GM12878 (cell line): ENCODE data around the gene DDX51. TPM values are rescaled to one million over a fixed set of nuclear protein-coding genes. Genes with fewer than 3 reads are reported as not detected.
A peak's percentile ranks its signal among the peaks of the same experiment; 100 is the strongest.

Experiments
- ATAC-seq: fragments of 200-7000 bp; cut with Tn5 transposase; 3 replicates; pipeline ENCODE4 v1.9.1; 2020; ENCODE audit warnings: mild to moderate bottlenecking, moderate library complexity
- BruUV-seq: library from RNA; stranded (reverse); fragments of 400-500 nt; replicated peaks from 2 replicates; lab custom pipeline; 2021; lab: Mats Ljungman, UMichigan
- CTCF ChIA-PET: fragments of 300-600 bp; sonication (Branson Sonifier 250); formaldehyde crosslinking; extraction: SDS; loops from one replicate; lab custom pipeline; 2021; ENCODE audit warnings: inconsistent platforms; lab: Yijun Ruan, JAX
- POLR2A ChIA-PET: fragments of 350-600 bp; formaldehyde crosslinking; extraction: SDS; loops from one replicate; lab custom pipeline; 2021; ENCODE audit warnings: inconsistent platforms; lab: Charles Lee
- RAD21 ChIA-PET: fragments of 300-600 bp; sonication (Branson Sonifier 250); formaldehyde crosslinking; loops from one replicate; lab custom pipeline; 2023; ENCODE audit warnings: antibody characterized with exemption; ENCODE audit not compliant: unreplicated experiment; lab: Charles Lee
- SMC1A ChIA-PET: fragments of 300-600 bp; sonication (Branson Sonifier 250); formaldehyde crosslinking; loops from one replicate; lab custom pipeline; 2023; ENCODE audit not compliant: unreplicated experiment, uncharacterized antibody; lab: Charles Lee
- DNase-seq: peaks from one replicate; pipeline ENCODE4 v3.0.0-alpha.2; 2011; ENCODE audit warnings: low read depth, low spot score
- FAIRE-seq: peaks from 3 replicates; lab custom pipeline; 2011; peaks lifted over from hg19 to GRCh38; lab: Jason Lieb, UNC
- H2AFZ ChIP-seq: 2 replicates; pipeline ENCODE4 v1.6.0; 2011; ENCODE audit warnings: low read depth, low read length, control low read depth; ENCODE audit not compliant: control insufficient read depth
- H3K27ac ChIP-seq: 2 replicates; pipeline ENCODE4 v1.5.1; 2011; ENCODE audit warnings: control low read depth; ENCODE audit not compliant: control insufficient read depth, insufficient read depth
- H3K27me3 ChIP-seq, 2 experiments: replicated peaks in 1 of 2; 2 replicates each; pipeline versions ENCODE4 v1.6.0 to v1.6.1; 2011; ENCODE audit warnings: low read length in 1 of 2; ENCODE audit not compliant: control insufficient read depth in 2 of 2, insufficient read depth in 2 of 2
- H3K36me3 ChIP-seq, 2 experiments: 2 replicates each; pipeline ENCODE4 v1.5.1; 2011; ENCODE audit warnings: low read length in 1 of 2; ENCODE audit not compliant: control insufficient read depth in 2 of 2, insufficient read depth in 2 of 2
- H3K4me1 ChIP-seq: 2 replicates; pipeline ENCODE4 v1.6.1; 2011; ENCODE audit warnings: mild to moderate bottlenecking, low read length, moderate library complexity, mixed read lengths; ENCODE audit not compliant: control insufficient read depth, insufficient read depth
- H3K4me2 ChIP-seq: 2 replicates; pipeline ENCODE4 v1.6.0; 2011; ENCODE audit warnings: control low read depth; ENCODE audit not compliant: control insufficient read depth, insufficient read depth
- H3K4me3 ChIP-seq: fragments of 200-600 bp; sonication (generic); 2 replicates; pipeline ENCODE4 v1.5.1; 2016
- H3K79me2 ChIP-seq: 2 replicates; pipeline ENCODE4 v1.6.0; 2011; ENCODE audit warnings: low read length; ENCODE audit not compliant: control insufficient read depth, insufficient read depth
- H3K9ac ChIP-seq: 2 replicates; pipeline ENCODE4 v1.8.0; 2011; ENCODE audit warnings: low read length, control low read depth, mixed read lengths; ENCODE audit not compliant: control insufficient read depth, insufficient read depth
- H3K9me3 ChIP-seq: replicated peaks from 3 replicates; pipeline ENCODE4 v1.5.1; 2011; ENCODE audit warnings: mild to moderate bottlenecking, low read length; ENCODE audit not compliant: control insufficient read depth, insufficient read depth
- H4K20me1 ChIP-seq: 2 replicates; pipeline ENCODE4 v1.6.0; 2011; ENCODE audit not compliant: control insufficient read depth, insufficient read depth
- CBX3 ChIP-seq: fragments of 200-600 bp; sonication (generic); IDR thresholded peaks from 2 replicates; pipeline ENCODE4 v1.6.1; 2016; ENCODE audit warnings: low read depth, borderline replicate concordance
- DPF2 ChIP-seq: fragments of 450-650 bp; IDR thresholded peaks from 2 replicates; pipeline ENCODE4 v1.6.1; 2017; ENCODE audit warnings: mild to moderate bottlenecking
- HCFC1 ChIP-seq: fragments of 150-350 bp; IDR thresholded peaks from 2 replicates; pipeline ENCODE4 v1.6.1; 2014; ENCODE audit warnings: low read length
- MTA2 ChIP-seq: fragments of 450-650 bp; IDR thresholded peaks from 2 replicates; pipeline ENCODE4 v1.6.1; 2016; ENCODE audit warnings: low read depth, mild to moderate bottlenecking, moderate library complexity
- NR2F1 ChIP-seq: fragments of 450-650 bp; conservative IDR thresholded peaks from 2 replicates; pipeline ENCODE4 v1.6.1; 2017; ENCODE audit warnings: mild to moderate bottlenecking
- PAX8 ChIP-seq: fragments of 450-650 bp; IDR thresholded peaks from 2 replicates; pipeline ENCODE4 v1.6.1; 2017; ENCODE audit warnings: mild to moderate bottlenecking, moderate library complexity
- RBBP5 ChIP-seq: fragments of 200-600 bp; sonication (generic); conservative IDR thresholded peaks from 2 replicates; pipeline ENCODE4 v1.6.1; 2016
- SREBF2 ChIP-seq: IDR thresholded peaks from 2 replicates; pipeline ENCODE4 v1.6.1; 2012; ENCODE audit warnings: mild to moderate bottlenecking, low read length
- STAT3 ChIP-seq: IDR thresholded peaks from 2 replicates; pipeline ENCODE4 v1.6.1; 2011; ENCODE audit warnings: low read depth, low read length, improper control_type of control experiment
- USF1 ChIP-seq: IDR thresholded peaks from 2 replicates; pipeline ENCODE4 v1.6.1; 2011; ENCODE audit warnings: borderline replicate concordance, low read depth, mild to moderate bottlenecking, moderate library complexity, mixed read lengths, low read length; ENCODE audit not compliant: insufficient read depth; ENCODE audit errors: extremely low read length
- WGBS: methylation state at CpG from one replicate; pipeline ENCODE4 v1.1.6; 2016; ENCODE audit warnings: low lambda C conversion rate; ENCODE audit not compliant: insufficient replicate concordance, insufficient coverage; ENCODE audit errors: missing lambda C conversion rate; 5-methylcytosine and 5-hydroxymethylcytosine counted together
- in situ Hi-C: fragments of 300-500 bp; cut with MboI; formaldehyde crosslinking; loops from 9 replicates; pipeline ENCODE4 v1.14.3; 2018; ENCODE audit warnings: mixed read lengths
- intact Hi-C: fragments of 100-400 bp; cut with micrococcal nuclease; formaldehyde crosslinking; loops from one replicate; pipeline ENCODE4 v1.14.2; 2022; ENCODE audit not compliant: unreplicated experiment
- polyA plus RNA-seq, 11 experiments: library from polyadenylated mRNA; depleted of rRNA in 4 of 11; unstranded in 6 of 11; stranded (reverse) in 5 of 11; fragments of >200 nt; fragmentation: Nextera tagmentation in 4 of 11; fragmentation: Illumina TruSeq in 1 of 11; extraction: Ambion mirVana in 4 of 11; extraction: Trizol in 1 of 11; gene quantifications; 1 replicate in 1 of 11; 2 replicates in 10 of 11; pipeline versions ENCODE4 v1.2.1 to v1.2.3, GENCODE V29; 2011 to 2016; ENCODE audit warnings: inconsistent platforms in 2 of 11, missing spikeins in 2 of 11, low read depth in 1 of 11
- total RNA-seq, 4 experiments: library from RNA; depleted of rRNA in 3 of 4; stranded (reverse); fragments of >200 nt in 3 of 4; fragmentation: Illumina TruSeq in 1 of 4; extraction: Trizol in 1 of 4; gene quantifications; 2 replicates each; pipeline versions ENCODE4 v1.2.1 to v1.2.3, GENCODE V29; 2013 to 2021
- TF ChIP-seq, protein P1 (sequence below): IDR thresholded peaks from 2 replicates; pipeline ENCODE4 v1.6.1; 2012; ENCODE audit warnings: low read depth, low read length, improper control_type of control experiment

The DDX51 gene
- total and polyA plus RNA-seq, 10 of the 15 experiments (the other 5 are each of a cell fraction or from before 2014, with no cell fraction given) = 0.97 to 29.1 (median 9.8) TPM

GRCh38 chr12:132163911-132164288 is 19.8 kb upstream of the DDX51 start:
- Histone ChIP-seq H3K9me3 (no peaks in the 10 kb centered on the region), H3K4me1 (no peaks in the 10 kb centered on the region), H2AFZ (no peak overlapping the region), H4K20me1 (no peaks in the 10 kb centered on the region), H3K79me2 (no peaks in the 10 kb centered on the region), H3K4me2 (no peak overlapping the region), H3K36me3 (no peaks in the 10 kb centered on the region), H3K27ac (no peak overlapping the region), H3K4me3 (no peak overlapping the region), H3K9ac (no peak overlapping the region), H3K27me3 (no peaks in the 10 kb centered on the region)
- no peak for FAIRE-seq
- no peak for TF ChIP-seq STAT3
- POLR2A ChIA-PET = no interaction called here
- no peak for DNase-seq
- WGBS = 96% methylated on average over 11 of the region's 11 CpGs
- CTCF ChIA-PET = interaction anchor here (1.8 kb wide), 1 partner anchor 10 kb away, joined by 6 read pairs; no protein-coding TSS in a partner anchor
- in situ Hi-C loops (no loop called here), intact Hi-C loops (no loop called here)
- peak; percentile 33; the same call in 2 of the 3 replicates for ATAC-seq
- SMC1A ChIA-PET = no interaction called here
- no TSS peak for BruUV-seq
- RAD21 ChIA-PET = interaction anchor here (1.1 kb wide), 1 partner anchor 55 kb away, joined by 3 read pairs; no protein-coding TSS in a partner anchor

DNA sequence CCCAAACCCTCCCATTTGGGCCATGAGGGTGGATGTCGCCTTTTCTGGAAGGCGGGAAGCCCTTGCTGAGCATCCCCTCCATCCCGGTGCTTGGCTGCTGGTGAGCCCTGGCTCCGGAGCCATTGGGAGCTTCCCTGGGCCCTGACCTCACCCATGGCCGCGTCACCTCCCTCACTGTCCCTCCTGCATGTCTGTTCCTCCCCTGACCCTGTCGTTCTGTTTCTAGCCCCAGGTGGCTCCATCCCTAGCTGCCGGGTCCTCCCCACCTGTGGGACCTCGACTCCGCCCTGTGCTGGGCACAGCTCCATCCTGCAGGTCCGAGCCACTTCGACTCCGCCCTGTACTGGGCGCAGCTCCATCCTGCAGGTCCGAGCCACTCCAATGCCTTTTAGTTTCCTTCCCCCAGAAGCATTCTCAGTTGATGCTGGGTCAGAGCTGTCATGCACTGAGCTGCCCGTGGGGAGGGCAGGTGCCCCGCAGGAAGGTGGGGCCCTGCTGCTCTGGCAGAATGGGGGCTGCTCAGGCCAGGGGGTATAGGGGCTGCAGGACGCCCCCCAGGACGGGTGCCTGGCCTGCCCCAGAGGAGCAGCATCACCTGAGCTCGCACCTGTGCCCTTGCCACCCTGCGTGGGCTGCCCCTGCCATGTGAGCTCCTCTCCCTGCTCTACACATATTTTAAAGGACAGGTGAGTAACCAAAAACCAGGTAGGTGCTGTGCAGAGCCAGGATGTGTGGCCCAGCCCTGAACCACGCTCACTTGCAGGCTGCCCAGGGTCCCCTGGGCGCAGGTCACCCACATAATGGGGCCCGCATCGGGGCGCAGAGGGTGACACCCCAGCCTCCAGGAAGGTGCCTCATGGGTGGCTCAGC is 19.2 kb upstream of the DDX51 start:
- FAIRE-seq = no peak
- Histone ChIP-seq H3K4me3 (no peak overlapping the region), H3K36me3 (peaks cover 0 to 2% of the 10 kb centered on the region in 2 experiments; a peak in 1 of 4 replicates), H2AFZ (no peak overlapping the region), H3K79me2 (no peaks in the 10 kb centered on the region), H3K9me3 (no peaks in the 10 kb centered on the region), H3K27me3 (no peaks in the 10 kb centered on the region), H3K4me2 (no peak overlapping the region), H4K20me1 (no peaks in the 10 kb centered on the region), H3K27ac (no peak overlapping the region), H3K9ac (no peak overlapping the region), H3K4me1 (no peaks in the 10 kb centered on the region)
- no TSS peak for BruUV-seq
- SMC1A ChIA-PET = no interaction called here
- intact Hi-C loops (no loop called here), in situ Hi-C loops (no loop called here)
- WGBS = 49% methylated on average over 26 of the region's 26 CpGs
- peak; percentile 28 for ATAC-seq
- RAD21 ChIA-PET = interaction anchor here (1.1 kb wide), 1 partner anchor 56 kb away, joined by 3 read pairs; no protein-coding TSS in a partner anchor
- DNase-seq = no peak
- CTCF ChIA-PET = interaction anchor here (1.8 kb wide), 1 partner anchor 9 kb away, joined by 6 read pairs; no protein-coding TSS in a partner anchor
- POLR2A ChIA-PET = no interaction called here
- no peak for TF ChIP-seq DPF2
- TF ChIP-seq RBBP5 = no peak
- no peak for TF ChIP-seq USF1
- no peak for TF ChIP-seq HCFC1
- no peak for TF ChIP-seq CBX3
- no peak for TF ChIP-seq PAX8
- TF ChIP-seq MTA2 = no peak
- TF ChIP-seq SREBF2 = no peak
- TF ChIP-seq, protein P1, sequence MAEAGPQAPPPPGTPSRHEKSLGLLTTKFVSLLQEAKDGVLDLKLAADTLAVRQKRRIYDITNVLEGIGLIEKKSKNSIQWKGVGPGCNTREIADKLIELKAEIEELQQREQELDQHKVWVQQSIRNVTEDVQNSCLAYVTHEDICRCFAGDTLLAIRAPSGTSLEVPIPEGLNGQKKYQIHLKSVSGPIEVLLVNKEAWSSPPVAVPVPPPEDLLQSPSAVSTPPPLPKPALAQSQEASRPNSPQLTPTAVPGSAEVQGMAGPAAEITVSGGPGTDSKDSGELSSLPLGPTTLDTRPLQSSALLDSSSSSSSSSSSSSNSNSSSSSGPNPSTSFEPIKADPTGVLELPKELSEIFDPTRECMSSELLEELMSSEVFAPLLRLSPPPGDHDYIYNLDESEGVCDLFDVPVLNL = no peak
- no peak for TF ChIP-seq NR2F1
